Ishikawa (cell line): ENCODE measurements around the gene LARGE2.

ENCODE experiments used
- CEBPB ChIP-seq: IDR thresholded peaks from 2 replicates; pipeline ENCODE4 v1.6.1; 2012
- CREB1 ChIP-seq: IDR thresholded peaks from 2 replicates; pipeline ENCODE4 v1.6.1; 2012; ENCODE audit warnings: low read depth
- EGR1 ChIP-seq: IDR thresholded peaks from 2 replicates; pipeline ENCODE4 v1.6.1; 2012
- EP300 ChIP-seq: IDR thresholded peaks from 2 replicates; pipeline ENCODE4 v1.6.1; 2012; ENCODE audit warnings: borderline replicate concordance
- FOXM1 ChIP-seq: IDR thresholded peaks from 2 replicates; pipeline ENCODE4 v1.6.1; 2012; ENCODE audit warnings: low read depth, borderline replicate concordance
- MAX ChIP-seq: IDR thresholded peaks from 2 replicates; pipeline ENCODE4 v1.6.1; 2012
- NFIC ChIP-seq: IDR thresholded peaks from 2 replicates; pipeline ENCODE4 v1.6.1; 2012
- RAD21 ChIP-seq: IDR thresholded peaks from 2 replicates; pipeline ENCODE4 v1.6.1; 2012; ENCODE audit warnings: low read depth
- REST ChIP-seq: IDR thresholded peaks from 2 replicates; pipeline ENCODE4 v1.6.1; 2012; ENCODE audit warnings: low read depth, mild to moderate bottlenecking
- TAF1 ChIP-seq: IDR thresholded peaks from 2 replicates; pipeline ENCODE4 v1.6.1; 2012; ENCODE audit warnings: low read depth, mild to moderate bottlenecking
- TCF12 ChIP-seq: IDR thresholded peaks from 2 replicates; pipeline ENCODE4 v1.6.1; 2012; ENCODE audit warnings: low read depth
- TEAD4 ChIP-seq: IDR thresholded peaks from 2 replicates; pipeline ENCODE4 v1.6.1; 2012
- USF1 ChIP-seq: IDR thresholded peaks from 2 replicates; pipeline ENCODE4 v1.6.1; 2012
- YY1 ChIP-seq: IDR thresholded peaks from 2 replicates; pipeline ENCODE4 v1.6.1; 2012; ENCODE audit warnings: low read depth
- ZBTB7A ChIP-seq: IDR thresholded peaks from 2 replicates; pipeline ENCODE4 v1.6.1; 2012; ENCODE audit warnings: low read depth

The LARGE2 gene

GRCh38 chr11:45897556-45897955, 24.9 kb upstream of the LARGE2 start:
- TF ChIP-seq MAX: no peak
- TF ChIP-seq CEBPB: no peak
- no peak for TF ChIP-seq YY1
- TF ChIP-seq EP300: no peak
- no peak for TF ChIP-seq TAF1
- no peak for TF ChIP-seq TCF12
- no peak for TF ChIP-seq REST
- TF ChIP-seq ZBTB7A: no peak
- no peak for TF ChIP-seq USF1

- no peak for TF ChIP-seq MAX
- TF ChIP-seq TEAD4: no peak
- TF ChIP-seq EGR1: no peak
- no peak for TF ChIP-seq RAD21
- TF ChIP-seq EP300: no peak
- no peak for TF ChIP-seq CEBPB
Observed at GRCh38 chr11:45899086-45899447, 23.4 kb upstream of the LARGE2 start.

- peak; percentile 54; the same call in 1 of the 2 replicates for TF ChIP-seq MAX
- no peak for TF ChIP-seq NFIC
- peak; percentile 75; the same call in 1 of the 2 replicates for TF ChIP-seq CREB1
- no peak for TF ChIP-seq USF1
- no peak for TF ChIP-seq EP300
- 0 out of 2 replicates have a peak, but pooled peaks have one; percentile 44 for TF ChIP-seq FOXM1
- TF ChIP-seq TCF12: peak; percentile 27; the same call in 1 of the 2 replicates
- TF ChIP-seq TAF1: peak; percentile 25; the same call in 1 of the 2 replicates
- 0 out of 2 replicates have a peak, but pooled peaks have one; percentile 7 for TF ChIP-seq EGR1
- TF ChIP-seq TEAD4: no peak
- TF ChIP-seq RAD21: no peak
- no peak for TF ChIP-seq CEBPB
- TF ChIP-seq REST: peak; percentile 86
- TF ChIP-seq ZBTB7A: no peak; the same call in none of the 2 replicates
- TF ChIP-seq YY1: no peak
Observed at GRCh38 chr11:45899448-45900174, 22.8 kb upstream of the LARGE2 start.

GRCh38 chr11:45900175-45900800, 22.2 kb upstream of the LARGE2 start:
- 0 out of 2 replicates have a peak, but pooled peaks have one; percentile 25 for TF ChIP-seq ZBTB7A

GRCh38 chr11:45900916-45901617, 21.4 kb upstream of the LARGE2 start:
- TF ChIP-seq ZBTB7A (no peak), CEBPB (no peak), RAD21 (no peak), TCF12 (no peak)

- TF ChIP-seq YY1 (no peak), FOXM1 (no peak), EGR1 (no peak), REST (no peak)
Observed at GRCh38 chr11:45901626-45902025, 20.8 kb upstream of the LARGE2 start.
